HepG2 (cell line): ENCODE measurements around the gene NAV2. TPM values are rescaled to one million over a fixed set of nuclear protein-coding genes. Genes with fewer than 3 reads are reported as not detected.
A peak's percentile ranks its signal among the peaks of the same experiment; 100 is the strongest.

Source experiments
- CENPT ChIP-seq: sonication (generic); formaldehyde crosslinking; IDR thresholded peaks from 2 replicates; pipeline ENCODE4 v1.8.0; 2022; ENCODE audit warnings: low read depth, mild to moderate bottlenecking, moderate library complexity, missing genetic modification reagents
- HNF1A ChIP-seq, 2 experiments: sonication (generic) in 1 of 2; formaldehyde crosslinking in 1 of 2; IDR thresholded peaks; 2 replicates each; pipeline versions ENCODE4 v1.4.0 to v1.6.1; 2016 to 2020; ENCODE audit warnings: borderline replicate concordance in 1 of 2, low read depth in 1 of 2, mild to moderate bottlenecking in 1 of 2, missing genetic modification reagents in 1 of 2
- MAF1 ChIP-seq: sonication (generic); formaldehyde crosslinking; IDR thresholded peaks from 2 replicates; pipeline ENCODE4 v1.5.0; 2020; ENCODE audit warnings: missing genetic modification reagents, borderline replicate concordance
- RARA ChIP-seq: IDR thresholded peaks from 2 replicates; pipeline ENCODE4 v1.6.1; 2016; ENCODE audit warnings: missing genetic modification reagents, missing compliant biosample characterization
- SMAD3 ChIP-seq: sonication (generic); formaldehyde crosslinking; IDR thresholded peaks from 2 replicates; pipeline ENCODE4 v1.4.0; 2020; ENCODE audit warnings: missing genetic modification reagents
- XRCC5 ChIP-seq: fragments of 200-400 bp; formaldehyde crosslinking; optimal IDR thresholded peaks from 2 replicates; pipeline ENCODE3; 2017; ENCODE audit warnings: mild to moderate bottlenecking, low read length
- YY1 ChIP-seq: IDR thresholded peaks from 2 replicates; pipeline ENCODE4 v1.6.1; 2011; ENCODE audit warnings: low read length, low read depth, moderate library complexity, mild to moderate bottlenecking; ENCODE audit not compliant: insufficient read depth, insufficient replicate concordance
- ZHX2 ChIP-seq, 2 experiments: sonication (generic) in 1 of 2; formaldehyde crosslinking in 1 of 2; IDR thresholded peaks; 2 replicates each; pipeline versions ENCODE4 v1.6.1 to v1.9.0; 2014 to 2022; ENCODE audit warnings: antibody characterized with exemption in 1 of 2, borderline replicate concordance in 1 of 2, inconsistent platforms in 1 of 2, low read depth in 1 of 2, missing genetic modification reagents in 1 of 2
- ZNF343 ChIP-seq: sonication (generic); formaldehyde crosslinking; IDR thresholded peaks from 2 replicates; pipeline ENCODE4 v1.4.0; 2020; ENCODE audit warnings: mild to moderate bottlenecking, missing genetic modification reagents
- ZNF432 ChIP-seq: sonication (generic); formaldehyde crosslinking; IDR thresholded peaks from 2 replicates; pipeline ENCODE4 v1.5.0; 2020; ENCODE audit warnings: missing genetic modification reagents, mild to moderate bottlenecking, borderline replicate concordance
- ZNF556 ChIP-seq: sonication (generic); formaldehyde crosslinking; IDR thresholded peaks from 2 replicates; pipeline ENCODE4 v1.4.0; 2020; ENCODE audit warnings: mild to moderate bottlenecking, missing genetic modification reagents, borderline replicate concordance
- ZNF713 ChIP-seq: sonication (generic); formaldehyde crosslinking; IDR thresholded peaks from 2 replicates; pipeline ENCODE4 v1.4.0; 2020; ENCODE audit warnings: mild to moderate bottlenecking, missing genetic modification reagents
- ZNF891 ChIP-seq: sonication (generic); formaldehyde crosslinking; IDR thresholded peaks from 2 replicates; pipeline ENCODE4 v1.5.0; 2020; ENCODE audit warnings: mild to moderate bottlenecking, missing genetic modification reagents
- polyA plus RNA-seq, 8 experiments: library from polyadenylated mRNA; depleted of rRNA in 3 of 8; stranded (reverse) in 7 of 8; unstranded in 1 of 8; fragments of >200 nt; fragmentation: Illumina TruSeq in 4 of 8; extraction: Trizol in 4 of 8; gene quantifications; 2 replicates each; pipeline versions ENCODE4 v1.2.1 to v1.2.3, GENCODE V29; 2011 to 2016; ENCODE audit warnings: low read depth in 4 of 8, missing spikeins in 1 of 8, mixed read lengths in 1 of 8; ENCODE audit not compliant: insufficient read depth in 1 of 8
- total RNA-seq, 5 experiments: library from RNA; depleted of rRNA; stranded (reverse); fragments of >200 nt; fragmentation: Illumina TruSeq; extraction: Trizol; gene quantifications; 2 replicates each; pipeline ENCODE4 v1.2.3, GENCODE V29; 2016; ENCODE audit warnings: low read depth in 1 of 5
- TF ChIP-seq, protein P1 (sequence below): sonication (generic); formaldehyde crosslinking; IDR thresholded peaks from 2 replicates; pipeline ENCODE4 v1.4.0; 2020; ENCODE audit warnings: mild to moderate bottlenecking, missing genetic modification reagents
- TF ChIP-seq, protein P2 (sequence below): IDR thresholded peaks from 2 replicates; pipeline ENCODE4 v1.6.1; 2016; ENCODE audit warnings: missing compliant biosample characterization, missing genetic modification reagents, borderline replicate concordance

The NAV2 gene
- total and polyA plus RNA-seq, 2 of the 13 experiments (the other 11 are each of a cell fraction or from before 2014, with no cell fraction given) = 9.3 to 34.6 TPM

GRCh38 chr11:19912115-19912957 is 199.7 kb downstream of the NAV2 start (continued):
- TF ChIP-seq YY1 = no peak
- TF ChIP-seq, protein P1, sequence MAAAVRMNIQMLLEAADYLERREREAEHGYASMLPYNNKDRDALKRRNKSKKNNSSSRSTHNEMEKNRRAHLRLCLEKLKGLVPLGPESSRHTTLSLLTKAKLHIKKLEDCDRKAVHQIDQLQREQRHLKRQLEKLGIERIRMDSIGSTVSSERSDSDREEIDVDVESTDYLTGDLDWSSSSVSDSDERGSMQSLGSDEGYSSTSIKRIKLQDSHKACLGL (CRISPR knock-in tag) = no peak
- no peak for TF ChIP-seq ZNF891 (CRISPR knock-in tag)
- TF ChIP-seq, protein P2, sequence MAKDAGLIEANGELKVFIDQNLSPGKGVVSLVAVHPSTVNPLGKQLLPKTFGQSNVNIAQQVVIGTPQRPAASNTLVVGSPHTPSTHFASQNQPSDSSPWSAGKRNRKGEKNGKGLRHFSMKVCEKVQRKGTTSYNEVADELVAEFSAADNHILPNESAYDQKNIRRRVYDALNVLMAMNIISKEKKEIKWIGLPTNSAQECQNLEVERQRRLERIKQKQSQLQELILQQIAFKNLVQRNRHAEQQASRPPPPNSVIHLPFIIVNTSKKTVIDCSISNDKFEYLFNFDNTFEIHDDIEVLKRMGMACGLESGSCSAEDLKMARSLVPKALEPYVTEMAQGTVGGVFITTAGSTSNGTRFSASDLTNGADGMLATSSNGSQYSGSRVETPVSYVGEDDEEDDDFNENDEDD (CRISPR knock-in tag) = no peak
- TF ChIP-seq CENPT (CRISPR knock-in tag) = no peak
- no peak for TF ChIP-seq ZHX2 (IDR thresholded peaks at IDR 0.05; ENCODE audit: low read depth)
- TF ChIP-seq ZHX2 (CRISPR knock-in tag; IDR thresholded peaks at IDR 0.05; ENCODE audit: borderline replicate concordance) = no peak
- TF ChIP-seq XRCC5 = no peak
- TF ChIP-seq MAF1 (CRISPR knock-in tag) = no peak
- TF ChIP-seq ZNF343 (CRISPR knock-in tag) = no peak
- TF ChIP-seq HNF1A (IDR thresholded peaks at IDR 0.05; ENCODE audit: low read depth) = no peak
- no peak for TF ChIP-seq HNF1A (CRISPR knock-in tag; IDR thresholded peaks at IDR 0.05; ENCODE audit: borderline replicate concordance)
- peak; percentile 45; the same call in 1 of the 2 replicates for TF ChIP-seq ZNF556 (CRISPR knock-in tag)
- TF ChIP-seq SMAD3 (CRISPR knock-in tag) = 0 out of 2 replicates have a peak, but pooled peaks have one; percentile 26
- no peak for TF ChIP-seq ZNF432 (CRISPR knock-in tag)
- TF ChIP-seq RARA (CRISPR knock-in tag) = peak; percentile 19
- TF ChIP-seq ZNF713 (CRISPR knock-in tag) = no peak
